ENCODE results near the gene GUCY1A1. TPM values are rescaled to one million over a fixed set of nuclear protein-coding genes. Genes with fewer than 3 reads are reported as not detected.

The GUCY1A1 gene
- total and polyA plus RNA-seq, 2 donors, result 4.8 to 104 TPM

- Histone ChIP-seq H3K27ac (ENCODE audit: low read depth) (no peak overlapping the region), H3K36me3 (ENCODE audit: insufficient read depth) (no peaks in the 10 kb centered on the region), H3K4me1 (ENCODE audit: insufficient read depth) (no peaks in the 10 kb centered on the region), H3K4me3 (ENCODE audit: low read depth, low read length) (no peak overlapping the region)
- 83% methylated on average over 2 of the region's 2 CpGs for WGBS
- DNase-seq (ENCODE audit: extremely low spot score), result no peak
Measured at GRCh38 chr4:155748039-155748438, 81.4 kb downstream of the GUCY1A1 start.

- DNase-seq (ENCODE audit: extremely low spot score), result no peak
- H3K27ac ChIP-seq (ENCODE audit: low read depth), result no peak overlapping the region
- H3K4me3 ChIP-seq (ENCODE audit: low read depth, low read length), result no peak overlapping the region
- WGBS, result 96% methylated on average over 5 of the region's 5 CpGs
- H3K4me1 ChIP-seq (ENCODE audit: insufficient read depth), result no peaks in the 10 kb centered on the region
- H3K36me3 ChIP-seq (ENCODE audit: insufficient read depth), result no peaks in the 10 kb centered on the region
Measured at GRCh38 chr4:155749041-155749440, 82.4 kb downstream of the GUCY1A1 start.

DNA sequence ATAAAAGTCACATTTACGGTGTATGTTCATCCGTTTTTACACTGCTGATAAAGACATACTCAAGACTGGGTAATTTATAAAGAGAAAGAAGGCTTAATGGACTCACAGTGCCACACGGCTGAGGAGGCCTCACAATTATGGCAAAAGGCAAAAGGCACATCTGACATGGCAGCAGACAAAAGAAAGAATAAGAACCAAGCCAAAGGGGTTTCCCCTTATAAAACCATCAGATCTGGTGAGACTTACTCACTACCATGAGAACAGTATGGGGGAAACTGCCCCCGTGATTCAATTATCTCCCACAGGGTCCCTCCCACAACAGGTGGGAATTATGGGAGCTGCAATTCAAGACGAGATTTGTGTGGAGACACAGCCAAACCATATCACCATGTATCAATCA is 84.9 kb downstream of the GUCY1A1 start:
- no peak overlapping the region for H3K4me3 ChIP-seq (ENCODE audit: low read depth, low read length)
- 80% methylated on average over 5 of the region's 5 CpGs for WGBS
- H3K4me1 ChIP-seq (ENCODE audit: insufficient read depth), result no peaks in the 10 kb centered on the region
- no peak for DNase-seq (ENCODE audit: extremely low spot score)
- H3K27ac ChIP-seq (ENCODE audit: low read depth), result no peak overlapping the region
- H3K36me3 ChIP-seq (ENCODE audit: insufficient read depth), result no peaks in the 10 kb centered on the region

- Histone ChIP-seq H3K4me3 (ENCODE audit: low read depth, low read length) (no peak overlapping the region), H3K36me3 (ENCODE audit: insufficient read depth) (no peaks in the 10 kb centered on the region), H3K4me1 (ENCODE audit: insufficient read depth) (no peaks in the 10 kb centered on the region), H3K27ac (ENCODE audit: low read depth) (no peak overlapping the region)
- DNase-seq (ENCODE audit: extremely low spot score), result no peak
- 99% methylated on average over 1 of the region's 1 CpG for WGBS
Measured at GRCh38 chr4:155757745-155758265, 91.2 kb downstream of the GUCY1A1 start.

- H3K4me1 ChIP-seq (ENCODE audit: insufficient read depth), result no peaks in the 10 kb centered on the region
- no peaks in the 10 kb centered on the region for H3K36me3 ChIP-seq (ENCODE audit: insufficient read depth)
- H3K4me3 ChIP-seq (ENCODE audit: low read depth, low read length), result peak within 1 kb of the TSS; percentile 49
- 8% methylated on average over 51 of the region's 51 CpGs for WGBS
- H3K27ac ChIP-seq (ENCODE audit: low read depth), result peak within 1 kb of the TSS; percentile 14
- peak; percentile 88 for DNase-seq (ENCODE audit: extremely low spot score)
Measured at GRCh38 chr4:155758481-155759371, 92.1 kb downstream of the GUCY1A1 start, which contains the start of gene GUCY1B1. GUCY1B1 (plus strand) TSS chr4:155759021; CDS start chr4:155759141, 120 bp downstream.

DNA sequence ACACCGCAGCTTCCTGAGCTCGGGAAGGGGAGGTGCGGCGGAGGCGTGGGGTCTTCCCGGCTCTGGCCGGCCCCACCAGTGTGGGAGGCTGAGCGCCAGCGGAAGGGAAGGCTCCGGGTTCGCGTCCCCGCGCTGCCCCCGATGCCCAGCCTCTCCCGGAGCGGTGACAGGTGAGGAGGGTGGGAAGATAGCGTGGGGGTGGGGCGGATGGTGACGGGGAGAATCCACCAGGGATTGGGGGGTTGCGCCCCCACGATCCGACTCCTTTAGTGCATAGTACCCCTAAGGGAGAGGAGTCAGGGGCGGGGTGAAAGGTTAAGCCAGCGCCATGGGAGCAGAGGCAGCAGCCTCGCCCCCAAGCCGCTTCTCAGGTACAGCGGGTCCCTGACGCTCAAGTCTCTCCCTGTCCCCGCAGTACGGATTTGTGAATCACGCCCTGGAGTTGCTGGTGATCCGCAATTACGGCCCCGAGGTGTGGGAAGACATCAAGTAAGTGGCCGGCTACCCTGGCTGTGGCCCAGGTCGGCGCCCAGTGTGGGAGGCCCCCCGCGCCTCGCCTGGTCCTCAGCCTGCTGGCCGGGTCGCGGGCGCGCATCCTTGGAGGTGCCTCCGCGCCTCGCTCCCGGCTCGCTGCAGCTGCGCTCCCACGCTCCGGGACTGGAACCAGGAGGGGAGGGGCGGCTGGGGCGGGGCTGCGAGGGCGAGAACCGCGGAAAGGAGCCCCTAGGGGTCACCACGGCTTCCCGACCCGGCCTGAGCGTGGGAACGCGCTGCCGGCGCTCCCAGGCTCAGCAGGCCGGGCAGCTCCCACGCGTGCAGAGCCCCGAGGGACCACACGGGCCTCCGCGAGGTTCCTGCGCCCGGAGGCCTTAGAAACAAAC is 93.0 kb downstream of the GUCY1A1 start:
- Histone ChIP-seq H3K36me3 (ENCODE audit: insufficient read depth) (no peaks in the 10 kb centered on the region), H3K4me3 (ENCODE audit: low read depth, low read length) (peak overlapping the region; percentile 49), H3K4me1 (ENCODE audit: insufficient read depth) (no peaks in the 10 kb centered on the region), H3K27ac (ENCODE audit: low read depth) (peak overlapping the region; percentile 14)
- 1% methylated on average over 77 of the region's 77 CpGs for WGBS
- no peak for DNase-seq (ENCODE audit: extremely low spot score)

DNA sequence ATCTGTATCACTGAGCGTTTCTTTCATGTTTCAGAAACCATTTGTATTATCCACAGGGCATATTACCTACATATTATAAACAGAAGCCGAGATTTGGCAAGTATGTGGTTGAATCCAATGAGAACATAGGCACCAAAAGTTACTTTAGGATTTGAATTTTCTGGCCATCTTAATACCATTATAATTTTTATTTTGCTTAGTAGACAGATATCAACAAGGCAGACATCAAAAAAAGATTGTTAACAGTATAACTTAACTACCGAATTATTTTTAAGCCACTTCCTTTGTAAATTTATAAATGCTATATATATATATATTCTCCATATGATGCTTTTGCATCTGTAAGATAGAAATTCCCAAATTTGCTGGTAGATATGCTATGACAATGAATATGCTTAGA is 94.4 kb downstream of the GUCY1A1 start:
- 91% methylated on average over 3 of the region's 3 CpGs for WGBS
- DNase-seq (ENCODE audit: extremely low spot score), result no peak
- Histone ChIP-seq H3K36me3 (ENCODE audit: insufficient read depth) (no peaks in the 10 kb centered on the region), H3K4me1 (ENCODE audit: insufficient read depth) (no peaks in the 10 kb centered on the region), H3K27ac (ENCODE audit: low read depth) (no peak overlapping the region), H3K4me3 (ENCODE audit: low read depth, low read length) (no peak overlapping the region)

GRCh38 chr4:155761916-155762315 is 95.3 kb downstream of the GUCY1A1 start:
- H3K4me1 ChIP-seq (ENCODE audit: insufficient read depth), result no peaks in the 10 kb centered on the region
- DNase-seq (ENCODE audit: extremely low spot score), result no peak
- H3K36me3 ChIP-seq (ENCODE audit: insufficient read depth), result no peaks in the 10 kb centered on the region
- no peak overlapping the region for H3K27ac ChIP-seq (ENCODE audit: low read depth)
- H3K4me3 ChIP-seq (ENCODE audit: low read depth, low read length), result no peak overlapping the region

DNA sequence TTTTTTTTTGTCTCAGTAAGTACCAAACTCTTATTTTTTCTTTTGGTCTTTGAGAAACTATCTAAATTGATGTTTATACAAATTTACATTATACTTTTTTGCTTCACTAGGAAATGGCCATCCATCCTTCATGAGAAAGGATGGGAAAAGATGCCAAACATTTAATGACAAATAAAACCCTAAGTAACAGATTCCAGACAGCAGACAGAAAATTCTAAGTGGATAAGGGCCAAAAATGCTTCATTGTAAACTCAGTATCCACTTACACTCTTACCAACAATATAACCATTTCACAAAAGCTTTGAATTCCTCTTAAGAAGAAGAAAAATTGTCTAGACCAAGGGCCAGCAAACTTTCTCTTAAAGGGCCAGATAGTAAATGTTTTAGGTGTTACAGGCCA is 95.7 kb downstream of the GUCY1A1 start:
- no peak for DNase-seq (ENCODE audit: extremely low spot score)
- no peaks in the 10 kb centered on the region for H3K36me3 ChIP-seq (ENCODE audit: insufficient read depth)
- H3K4me3 ChIP-seq (ENCODE audit: low read depth, low read length), result no peak overlapping the region
- no peak overlapping the region for H3K27ac ChIP-seq (ENCODE audit: low read depth)
- no peaks in the 10 kb centered on the region for H3K4me1 ChIP-seq (ENCODE audit: insufficient read depth)

DNA sequence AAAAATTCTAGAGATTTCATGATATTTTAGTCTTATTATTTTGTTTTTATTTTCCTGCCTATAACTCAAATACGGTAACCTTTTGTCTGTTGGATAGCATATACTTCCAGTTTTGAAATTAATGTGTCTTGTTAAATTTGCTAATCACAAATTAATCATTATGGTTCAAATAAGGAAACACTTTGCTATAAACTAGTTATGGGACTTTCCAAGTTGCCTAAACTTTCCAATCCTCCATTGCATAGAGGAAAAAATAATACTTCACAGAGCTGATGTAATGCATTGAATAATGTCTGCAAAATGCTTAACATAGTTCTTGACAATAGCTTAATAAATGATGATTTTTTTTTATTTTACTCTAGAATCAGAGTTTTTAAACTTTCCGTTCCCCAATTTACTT is 96.9 kb downstream of the GUCY1A1 start:
- Histone ChIP-seq H3K4me3 (ENCODE audit: low read depth, low read length) (no peak overlapping the region), H3K36me3 (ENCODE audit: insufficient read depth) (no peaks in the 10 kb centered on the region), H3K27ac (ENCODE audit: low read depth) (no peak overlapping the region), H3K4me1 (ENCODE audit: insufficient read depth) (no peaks in the 10 kb centered on the region)
- WGBS, result 93% methylated on average over 2 of the region's 2 CpGs
- no peak for DNase-seq (ENCODE audit: extremely low spot score)

DNA sequence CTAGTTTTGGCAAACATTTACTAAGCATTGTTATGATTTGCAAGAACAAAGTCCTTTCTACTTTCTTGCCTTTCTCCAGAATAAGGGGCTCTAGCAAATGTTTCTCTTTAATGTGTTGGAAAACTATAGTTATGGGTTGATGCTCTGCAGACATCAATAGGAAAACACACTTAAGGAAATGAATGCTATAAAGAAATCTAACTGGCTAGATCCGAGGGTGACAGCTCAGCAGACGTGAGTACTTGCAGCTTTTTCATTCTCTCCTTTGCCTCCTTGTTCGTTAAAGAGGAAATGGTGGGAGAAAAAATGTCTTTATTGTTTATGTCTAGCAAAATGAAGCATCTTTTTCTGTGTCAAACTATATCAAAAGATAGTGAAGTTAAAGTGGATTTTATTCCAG is 98.5 kb downstream of the GUCY1A1 start:
- Histone ChIP-seq H3K27ac (ENCODE audit: low read depth) (no peak overlapping the region), H3K36me3 (ENCODE audit: insufficient read depth) (no peaks in the 10 kb centered on the region), H3K4me1 (ENCODE audit: insufficient read depth) (no peaks in the 10 kb centered on the region), H3K4me3 (ENCODE audit: low read depth, low read length) (no peak overlapping the region)
- DNase-seq (ENCODE audit: extremely low spot score), result no peak
- WGBS, result 77% methylated on average over 3 of the region's 3 CpGs

DNA sequence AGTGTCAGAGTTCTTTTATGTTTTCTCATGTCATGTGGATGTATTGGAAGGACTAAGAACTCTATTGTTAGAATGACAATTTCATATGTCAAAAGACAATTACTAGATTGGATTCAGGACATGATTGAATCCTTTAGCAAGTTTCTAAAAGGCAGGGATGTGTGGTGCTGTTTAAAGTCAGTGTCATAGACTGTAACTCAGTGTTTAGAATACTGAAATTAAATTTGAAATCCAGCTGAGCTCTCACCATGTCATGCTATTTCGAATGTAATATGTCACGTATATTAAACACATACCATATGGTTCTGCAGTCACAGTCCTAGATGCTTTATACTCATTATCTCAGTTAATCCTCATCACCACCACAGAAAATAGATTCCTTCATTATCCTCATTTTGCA is 100.0 kb downstream of the GUCY1A1 start:
- no peak overlapping the region for H3K4me3 ChIP-seq (ENCODE audit: low read depth, low read length)
- no peaks in the 10 kb centered on the region for H3K36me3 ChIP-seq (ENCODE audit: insufficient read depth)
- H3K4me1 ChIP-seq (ENCODE audit: insufficient read depth), result no peaks in the 10 kb centered on the region
- 71% methylated on average over 2 of the region's 2 CpGs for WGBS
- H3K27ac ChIP-seq (ENCODE audit: low read depth), result no peak overlapping the region
- DNase-seq (ENCODE audit: extremely low spot score), result no peak

- H3K36me3 ChIP-seq (ENCODE audit: insufficient read depth), result no peaks in the 10 kb centered on the region
- H3K4me3 ChIP-seq (ENCODE audit: low read depth, low read length), result no peak overlapping the region
- no peak for DNase-seq (ENCODE audit: extremely low spot score)
- no peak overlapping the region for H3K27ac ChIP-seq (ENCODE audit: low read depth)
- H3K4me1 ChIP-seq (ENCODE audit: insufficient read depth), result no peaks in the 10 kb centered on the region
Measured at GRCh38 chr4:155768370-155768769, 101.7 kb downstream of the GUCY1A1 start.

DNA sequence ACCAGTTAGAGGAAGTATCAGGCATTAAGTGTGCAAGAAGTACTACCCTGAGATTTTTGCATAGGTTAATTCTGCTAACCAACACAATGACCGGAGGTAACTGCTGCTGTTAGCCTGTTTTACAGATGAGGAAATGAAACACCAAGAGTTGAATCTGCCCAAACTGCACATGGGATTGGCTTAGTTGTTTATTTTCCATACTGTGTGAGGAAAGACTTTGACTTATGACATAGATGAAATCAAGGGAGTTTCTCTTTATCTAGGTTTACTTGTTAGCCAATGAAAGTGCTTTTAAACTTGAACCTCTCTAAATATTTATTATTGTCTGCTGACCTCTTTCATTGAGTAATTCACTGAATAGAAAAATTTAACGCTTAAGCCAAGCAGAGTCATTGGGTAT is 102.4 kb downstream of the GUCY1A1 start:
- Histone ChIP-seq H3K4me1 (ENCODE audit: insufficient read depth) (no peaks in the 10 kb centered on the region), H3K36me3 (ENCODE audit: insufficient read depth) (no peaks in the 10 kb centered on the region), H3K4me3 (ENCODE audit: low read depth, low read length) (no peak overlapping the region), H3K27ac (ENCODE audit: low read depth) (no peak overlapping the region)
- WGBS, result 77% methylated on average over 2 of the region's 2 CpGs
- DNase-seq (ENCODE audit: extremely low spot score), result no peak

All from urinary bladder (tissue), 4 donors.